ENCODE measurements around the gene TEX19.

DNA sequence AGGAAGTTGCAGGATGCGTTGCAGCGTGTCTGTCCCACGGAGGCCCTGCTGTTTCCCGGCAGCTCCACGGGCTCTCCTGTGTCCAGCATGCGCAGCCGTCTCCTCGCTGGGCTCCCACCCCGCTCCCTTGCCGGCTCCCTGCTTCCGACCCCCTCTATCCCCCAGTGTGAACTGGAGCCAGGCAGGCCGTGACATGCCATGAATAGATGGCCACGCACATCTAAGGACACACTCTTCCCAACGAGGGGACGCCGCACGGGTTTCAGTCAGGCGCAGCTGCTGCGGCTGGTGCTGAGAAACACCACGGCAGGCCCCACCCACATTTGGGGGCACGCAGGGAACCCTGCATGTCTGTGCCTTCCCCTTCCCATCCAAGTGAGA lies 49.9 kb downstream of the TEX19 start:
- TF ChIP-seq, protein P1, sequence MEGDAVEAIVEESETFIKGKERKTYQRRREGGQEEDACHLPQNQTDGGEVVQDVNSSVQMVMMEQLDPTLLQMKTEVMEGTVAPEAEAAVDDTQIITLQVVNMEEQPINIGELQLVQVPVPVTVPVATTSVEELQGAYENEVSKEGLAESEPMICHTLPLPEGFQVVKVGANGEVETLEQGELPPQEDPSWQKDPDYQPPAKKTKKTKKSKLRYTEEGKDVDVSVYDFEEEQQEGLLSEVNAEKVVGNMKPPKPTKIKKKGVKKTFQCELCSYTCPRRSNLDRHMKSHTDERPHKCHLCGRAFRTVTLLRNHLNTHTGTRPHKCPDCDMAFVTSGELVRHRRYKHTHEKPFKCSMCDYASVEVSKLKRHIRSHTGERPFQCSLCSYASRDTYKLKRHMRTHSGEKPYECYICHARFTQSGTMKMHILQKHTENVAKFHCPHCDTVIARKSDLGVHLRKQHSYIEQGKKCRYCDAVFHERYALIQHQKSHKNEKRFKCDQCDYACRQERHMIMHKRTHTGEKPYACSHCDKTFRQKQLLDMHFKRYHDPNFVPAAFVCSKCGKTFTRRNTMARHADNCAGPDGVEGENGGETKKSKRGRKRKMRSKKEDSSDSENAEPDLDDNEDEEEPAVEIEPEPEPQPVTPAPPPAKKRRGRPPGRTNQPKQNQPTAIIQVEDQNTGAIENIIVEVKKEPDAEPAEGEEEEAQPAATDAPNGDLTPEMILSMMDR (IDR thresholded peaks at IDR 0.05) = no peak
- TF ChIP-seq EP300 (IDR thresholded peaks at IDR 0.05) (no peak), POLR2A (IDR thresholded peaks at IDR 0.05) (no peak), POLR2AphosphoS5 (IDR thresholded peaks at IDR 0.05) (no peak)
